Measurements from ENCODE around the gene EXOC6B. TPM values are rescaled to one million over a fixed set of nuclear protein-coding genes. Genes with fewer than 3 reads are reported as not detected.

EXOC6B gene
- total and polyA plus RNA-seq, 9 of the 15 experiments (the other 6 are each of a cell fraction or from before 2014, with no cell fraction given) = 0.28 to 4.2 (median 2.0) TPM

GRCh38 chr2:72694715-72695496 lies 130.9 kb downstream of the EXOC6B start (continued):
- TF ChIP-seq ARID1B (IDR thresholded peaks at IDR 0.05) = peak; percentile 47
- peak; percentile 65; the same call in 1 of the 2 replicates for TF ChIP-seq FOXJ2 (tag; IDR thresholded peaks at IDR 0.05)
- TF ChIP-seq TEAD4 (IDR thresholded peaks at IDR 0.05; ENCODE audit: low read length) = peak; percentile 66
- TF ChIP-seq TEAD4 (CRISPR knock-in tag; IDR thresholded peaks at IDR 0.05; ENCODE audit: borderline replicate concordance) = no peak
- no peak for TF ChIP-seq STAG1 (CRISPR knock-in tag; IDR thresholded peaks at IDR 0.05; ENCODE audit: borderline replicate concordance)
- TF ChIP-seq NR2C2 (CRISPR knock-in tag; IDR thresholded peaks at IDR 0.05) = no peak
- peak; percentile 81 for TF ChIP-seq NR2C2 (tag; IDR thresholded peaks at IDR 0.05)
- no peak for TF ChIP-seq ARHGAP35 (IDR thresholded peaks at IDR 0.05; ENCODE audit: partially characterized antibody)
- TF ChIP-seq E2F5 (CRISPR knock-in tag; IDR thresholded peaks at IDR 0.05) = no peak
- TF ChIP-seq JUN (IDR thresholded peaks at IDR 0.05; ENCODE audit: borderline replicate concordance, low read depth, low read length) = no peak
- no peak for TF ChIP-seq JUN (CRISPR knock-in tag; IDR thresholded peaks at IDR 0.05; ENCODE audit: borderline replicate concordance)
- TF ChIP-seq BRD9 (IDR thresholded peaks at IDR 0.05; ENCODE audit: low read depth, partially characterized antibody) = no peak
- TF ChIP-seq ZEB2 (IDR thresholded peaks at IDR 0.05) = no peak
- no peak for TF ChIP-seq SNIP1 (IDR thresholded peaks at IDR 0.05; ENCODE audit: low read depth)
- peak; percentile 93 for TF ChIP-seq SMAD4 (CRISPR knock-in tag; conservative IDR thresholded peaks at IDR 0.05)
- peak; percentile 30; the same call in 1 of the 2 replicates for TF ChIP-seq TAL1 (IDR thresholded peaks at IDR 0.05)
- peak; percentile 52; the same call in 1 of the 2 replicates for TF ChIP-seq EP300 (IDR thresholded peaks at IDR 0.05; ENCODE audit: low read length)
- TF ChIP-seq STAT5A (IDR thresholded peaks at IDR 0.05; ENCODE audit: borderline replicate concordance, low read length) = 0 out of 2 replicates have a peak, but pooled peaks have one; percentile 33
- TF ChIP-seq KLF6 (CRISPR knock-in tag; IDR thresholded peaks at IDR 0.05; ENCODE audit: borderline replicate concordance) = no peak
- TF ChIP-seq ZNF174 (CRISPR knock-in tag; IDR thresholded peaks at IDR 0.05) = no peak
- TF ChIP-seq NCOR1 (IDR thresholded peaks at IDR 0.05) = peak; percentile 90
- no peak for TF ChIP-seq POLR2G (IDR thresholded peaks at IDR 0.05; ENCODE audit: low read depth, low read length)
- peak; percentile 14 to 18; a peak in 1 of 4 replicates for TF ChIP-seq TRIM24 (IDR thresholded peaks at IDR 0.05)
- peak; percentile 80 for TF ChIP-seq CBFA2T3 (IDR thresholded peaks at IDR 0.05)
- no peak for TF ChIP-seq SMARCC2 (IDR thresholded peaks at IDR 0.05; ENCODE audit: low read depth)
- no peak for TF ChIP-seq ZNF707 (CRISPR knock-in tag; conservative IDR thresholded peaks at IDR 0.05)
- no peak for TF ChIP-seq SRSF3 (IDR thresholded peaks at IDR 0.05; ENCODE audit: insufficient read depth, low read length)
- no peak for TF ChIP-seq ZNF165 (CRISPR knock-in tag; IDR thresholded peaks at IDR 0.05; ENCODE audit: borderline replicate concordance)
- 0 out of 4 replicates have a peak, but pooled peaks of 1 of the 2 experiments have one; percentile 13 for TF ChIP-seq RAD21 (CRISPR knock-in tag; conservative IDR thresholded peaks at IDR 0.05 in 1 of 2, IDR thresholded peaks at IDR 0.05 in 1 of 2)

Measured in K562 (cell line).